ENCODE measurements around the gene FOXI2. TPM values are rescaled to one million over a fixed set of nuclear protein-coding genes. Genes with fewer than 3 reads are reported as not detected.

The FOXI2 gene
- total RNA-seq, 2 experiments from 2014 or later = not detected

DNA sequence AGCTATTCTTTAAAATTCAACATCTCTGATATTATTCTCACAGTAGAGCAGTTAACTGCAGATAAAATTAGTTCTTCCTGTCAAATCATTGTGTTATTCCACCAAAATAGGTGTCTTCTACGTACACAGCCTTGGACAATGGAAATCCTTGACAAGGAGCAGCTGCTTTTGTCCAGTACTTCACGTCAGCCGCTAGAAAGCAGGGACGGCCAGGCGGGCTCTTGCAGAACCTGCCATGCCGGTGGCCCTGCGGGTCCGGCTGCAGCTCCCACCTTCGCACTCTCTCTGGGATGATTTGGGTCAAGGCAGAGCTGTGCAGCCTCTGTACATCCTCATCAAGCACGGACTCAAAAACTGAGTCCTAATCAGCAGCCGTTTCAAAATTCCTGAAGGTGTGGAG lies 2.2 kb upstream of the FOXI2 start:
- no peak for DNase-seq
- intact Hi-C loops (cut with micrococcal nuclease) = no loop called here
- H3K27ac Mint-ChIP-seq = no peak overlapping the region
- no peaks in the 10 kb centered on the region for H3K36me3 Mint-ChIP-seq
- no peak overlapping the region for H3K4me3 Mint-ChIP-seq
- no peaks in the 10 kb centered on the region for H3K9me3 Mint-ChIP-seq
- ChIA-PET POLR2A (no interaction called here), CTCF (interaction anchor here (1.1 kb wide), 1 partner anchor 25 kb away, joined by 3 read pairs; no protein-coding TSS in a partner anchor)
- H3K27me3 Mint-ChIP-seq = peaks cover 31% of the 10 kb centered on the region
- no peaks in the 10 kb centered on the region for H3K4me1 Mint-ChIP-seq (ENCODE audit: low read depth)

DNA sequence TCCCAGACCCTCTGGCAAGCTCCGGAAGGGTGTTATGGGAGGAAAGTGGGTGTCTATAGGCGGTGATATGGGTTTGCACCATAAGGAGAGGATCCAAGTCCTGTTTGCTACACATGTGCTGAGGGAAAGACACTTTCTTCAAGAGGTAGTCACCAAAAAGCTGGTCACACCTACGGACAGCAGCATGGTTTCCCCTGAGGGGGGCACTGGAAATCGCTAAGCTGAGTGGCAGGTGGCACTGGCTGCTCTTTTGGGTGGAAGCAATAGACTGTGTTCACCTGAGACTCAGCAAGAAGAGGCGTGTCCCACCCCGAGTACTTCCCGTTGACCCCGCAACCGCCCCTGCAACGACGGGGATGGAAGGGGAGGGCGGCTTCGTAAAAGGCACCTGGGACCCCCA lies 1.8 kb upstream of the FOXI2 start:
- Mint-ChIP-seq H3K27ac (no peak overlapping the region), H3K36me3 (no peaks in the 10 kb centered on the region), H3K4me3 (no peak overlapping the region), H3K27me3 (peaks cover 31% of the 10 kb centered on the region), H3K4me1 (ENCODE audit: low read depth) (no peaks in the 10 kb centered on the region), H3K9me3 (no peaks in the 10 kb centered on the region)
- intact Hi-C loops (cut with micrococcal nuclease) = no loop called here
- no peak for DNase-seq
- ChIA-PET CTCF (interaction anchor here (1.1 kb wide), 1 partner anchor 25 kb away, joined by 3 read pairs; no protein-coding TSS in a partner anchor), POLR2A (no interaction called here)

- H3K4me3 Mint-ChIP-seq = no peak overlapping the region
- no peaks in the 10 kb centered on the region for H3K36me3 Mint-ChIP-seq
- H3K27me3 Mint-ChIP-seq = peaks cover 31% of the 10 kb centered on the region
- H3K4me1 Mint-ChIP-seq (ENCODE audit: low read depth) = no peaks in the 10 kb centered on the region
- intact Hi-C loops (cut with micrococcal nuclease) = no loop called here
- ChIA-PET POLR2A (no interaction called here), CTCF (no interaction called here)
- no peaks in the 10 kb centered on the region for H3K9me3 Mint-ChIP-seq
- H3K27ac Mint-ChIP-seq = no peak overlapping the region
- DNase-seq = no peak
Measured at GRCh38 chr10:127735723-127736221, 1.2 kb upstream of the FOXI2 start.

DNA sequence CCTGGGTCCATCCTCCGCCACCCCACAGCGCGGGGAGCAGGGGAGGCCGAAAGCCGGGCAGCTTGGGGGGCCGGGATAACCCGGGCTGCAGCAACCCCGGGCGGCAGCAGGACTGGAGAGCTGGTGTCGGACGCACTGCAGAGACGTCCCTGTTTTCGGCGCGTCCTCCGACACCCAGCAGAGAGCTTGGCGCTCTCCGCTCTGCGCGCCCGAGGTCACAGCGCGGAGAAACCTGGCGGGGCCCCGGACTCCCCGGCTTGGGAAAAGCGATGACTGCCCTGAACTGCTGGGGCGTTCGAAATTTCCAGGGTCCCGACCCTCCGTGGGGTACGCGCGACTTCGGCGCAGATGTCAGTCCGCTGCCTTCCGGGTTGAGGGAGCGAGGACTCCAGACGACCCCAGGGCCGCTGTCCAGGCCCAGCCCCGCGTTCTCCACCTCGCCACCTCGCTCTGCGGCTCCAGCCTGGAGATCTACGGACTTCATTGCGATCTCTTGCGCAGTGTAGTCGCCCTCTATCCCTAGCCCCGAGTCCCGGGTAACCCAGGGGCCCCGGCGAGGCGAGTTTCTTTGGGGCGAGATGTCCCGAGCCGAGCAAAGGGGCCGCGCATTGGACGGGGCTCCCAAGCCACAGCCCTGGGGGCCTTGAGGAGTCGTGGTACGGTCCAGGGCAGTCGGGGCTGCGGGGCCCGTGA lies 617 bp upstream of the FOXI2 start:
- Mint-ChIP-seq H3K4me1 (ENCODE audit: low read depth) (no peaks in the 10 kb centered on the region), H3K27ac (no peak overlapping the region), H3K36me3 (no peaks in the 10 kb centered on the region), H3K4me3 (no peak overlapping the region), H3K9me3 (no peaks in the 10 kb centered on the region), H3K27me3 (peaks cover 31% of the 10 kb centered on the region)
- ChIA-PET POLR2A (no interaction called here), CTCF (no interaction called here)
- DNase-seq = no peak
- intact Hi-C loops (cut with micrococcal nuclease) = no loop called here

GRCh38 chr10:127737563-127738511 lies 852 bp downstream of the FOXI2 start:
- peaks cover 31% of the 10 kb centered on the region for H3K27me3 Mint-ChIP-seq
- no peaks in the 10 kb centered on the region for H3K9me3 Mint-ChIP-seq
- H3K4me1 Mint-ChIP-seq (ENCODE audit: low read depth) = no peaks in the 10 kb centered on the region
- CTCF ChIA-PET = no interaction called here
- H3K4me3 Mint-ChIP-seq = no peak overlapping the region
- no peak for DNase-seq
- intact Hi-C loops (cut with micrococcal nuclease) = no loop called here
- H3K36me3 Mint-ChIP-seq = no peaks in the 10 kb centered on the region
- POLR2A ChIA-PET = no interaction called here
- no peak overlapping the region for H3K27ac Mint-ChIP-seq

GRCh38 chr10:127738512-127739424 lies 1.8 kb downstream of the FOXI2 start:
- Mint-ChIP-seq H3K27ac (no peak overlapping the region), H3K9me3 (no peaks in the 10 kb centered on the region), H3K36me3 (no peaks in the 10 kb centered on the region), H3K4me1 (ENCODE audit: low read depth) (no peaks in the 10 kb centered on the region), H3K4me3 (no peak overlapping the region), H3K27me3 (peaks cover 26% of the 10 kb centered on the region)
- CTCF ChIA-PET = no interaction called here
- no peak for DNase-seq
- intact Hi-C loops (cut with micrococcal nuclease) = no loop called here
- POLR2A ChIA-PET = no interaction called here

DNA sequence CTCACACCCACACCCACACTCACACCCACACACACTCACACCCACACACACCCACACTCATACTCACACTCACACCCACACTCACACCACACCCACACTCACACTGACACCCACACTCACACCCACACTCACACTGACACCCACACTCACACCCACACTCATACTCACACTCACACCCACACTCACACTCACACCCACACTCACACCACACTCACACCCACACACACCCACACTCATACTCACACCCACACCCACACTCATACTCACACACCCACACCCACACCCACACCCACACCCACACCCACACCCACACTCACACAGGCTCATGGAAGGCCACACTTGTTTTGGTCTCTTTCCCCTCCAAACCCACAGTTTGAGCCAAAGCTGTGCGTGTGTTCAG lies 2.9 kb downstream of the FOXI2 start:
- Mint-ChIP-seq H3K4me3 (no peak overlapping the region), H3K27ac (no peak overlapping the region), H3K9me3 (no peaks in the 10 kb centered on the region), H3K27me3 (peaks cover 21% of the 10 kb centered on the region), H3K36me3 (no peaks in the 10 kb centered on the region), H3K4me1 (ENCODE audit: low read depth) (no peaks in the 10 kb centered on the region)
- no peak for DNase-seq
- POLR2A ChIA-PET = no interaction called here
- CTCF ChIA-PET = no interaction called here
- intact Hi-C loops (cut with micrococcal nuclease) = no loop called here

DNA sequence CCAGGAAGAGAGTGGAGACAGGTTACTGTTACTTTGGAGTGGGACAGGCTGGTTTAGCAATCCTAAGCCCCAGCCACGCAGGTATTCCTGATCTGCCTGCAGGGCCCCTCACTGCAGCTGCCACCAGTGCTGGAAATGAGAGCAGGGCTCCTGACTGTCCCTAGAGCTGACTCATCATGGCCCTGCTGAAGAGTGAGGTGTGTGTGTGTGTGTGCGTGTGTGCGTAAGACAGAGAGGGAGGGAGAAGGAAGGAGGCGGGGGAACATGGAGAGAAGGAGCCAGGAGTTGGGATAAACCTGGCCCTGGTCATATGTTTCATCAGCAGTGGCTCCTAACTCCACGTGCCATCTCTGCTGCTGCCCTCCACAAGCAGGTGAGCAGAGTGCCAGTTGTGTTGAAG lies 3.6 kb downstream of the FOXI2 start:
- H3K27me3 Mint-ChIP-seq = peaks cover 14% of the 10 kb centered on the region
- H3K4me3 Mint-ChIP-seq = no peak overlapping the region
- ChIA-PET CTCF (no interaction called here), POLR2A (no interaction called here)
- no peak overlapping the region for H3K27ac Mint-ChIP-seq
- no peaks in the 10 kb centered on the region for H3K36me3 Mint-ChIP-seq
- H3K9me3 Mint-ChIP-seq = no peaks in the 10 kb centered on the region
- H3K4me1 Mint-ChIP-seq (ENCODE audit: low read depth) = no peaks in the 10 kb centered on the region
- no peak for DNase-seq
- intact Hi-C loops (cut with micrococcal nuclease) = no loop called here

DNA sequence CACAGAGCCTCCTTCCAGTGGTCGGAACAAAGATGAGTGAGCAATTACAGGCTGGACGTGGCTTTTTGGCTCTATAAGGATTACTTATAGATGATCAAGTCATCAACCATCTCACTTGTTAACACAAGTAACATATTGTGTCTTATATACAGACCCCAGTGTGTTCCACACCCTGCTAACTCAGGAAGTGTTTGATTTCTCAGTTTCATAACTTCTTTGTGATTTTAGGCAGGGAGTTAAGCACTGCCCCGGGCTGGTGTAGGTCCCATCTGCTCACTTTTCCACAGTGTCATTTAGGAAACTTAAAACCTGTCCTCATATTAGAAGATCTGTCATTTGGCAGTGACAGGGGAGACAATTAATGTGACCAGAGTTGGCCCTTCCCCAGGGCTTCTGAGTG lies 6.2 kb downstream of the FOXI2 start:
- H3K4me3 Mint-ChIP-seq = no peak overlapping the region
- no peaks in the 10 kb centered on the region for H3K36me3 Mint-ChIP-seq
- no peaks in the 10 kb centered on the region for H3K9me3 Mint-ChIP-seq
- intact Hi-C loops (cut with micrococcal nuclease) = no loop called here
- peaks cover 2% of the 10 kb centered on the region for H3K27me3 Mint-ChIP-seq
- ChIA-PET CTCF (no interaction called here), POLR2A (no interaction called here)
- no peak for DNase-seq
- no peaks in the 10 kb centered on the region for H3K4me1 Mint-ChIP-seq (ENCODE audit: low read depth)
- no peak overlapping the region for H3K27ac Mint-ChIP-seq

DNA sequence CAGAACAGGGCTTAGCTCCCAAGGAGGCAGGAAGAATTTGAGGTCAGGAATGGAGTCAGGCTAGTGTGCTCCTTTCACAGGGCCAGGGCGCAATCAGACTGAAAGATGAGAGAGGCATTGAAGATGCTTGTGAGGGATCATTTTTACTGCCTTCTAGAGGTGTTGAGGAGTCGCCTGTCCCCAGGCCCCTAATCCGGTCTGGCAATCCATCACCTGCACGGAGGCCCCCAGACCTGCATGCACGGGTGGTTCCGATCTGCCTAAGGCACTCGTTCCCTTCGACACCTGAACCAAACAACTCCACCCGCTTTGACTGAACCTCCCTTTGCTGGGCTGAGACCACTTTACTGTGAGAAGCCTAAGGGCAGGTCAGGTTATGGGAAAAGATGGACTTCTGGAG lies 8.0 kb downstream of the FOXI2 start:
- no peak overlapping the region for H3K27ac Mint-ChIP-seq
- no peak overlapping the region for H3K4me3 Mint-ChIP-seq

DNA sequence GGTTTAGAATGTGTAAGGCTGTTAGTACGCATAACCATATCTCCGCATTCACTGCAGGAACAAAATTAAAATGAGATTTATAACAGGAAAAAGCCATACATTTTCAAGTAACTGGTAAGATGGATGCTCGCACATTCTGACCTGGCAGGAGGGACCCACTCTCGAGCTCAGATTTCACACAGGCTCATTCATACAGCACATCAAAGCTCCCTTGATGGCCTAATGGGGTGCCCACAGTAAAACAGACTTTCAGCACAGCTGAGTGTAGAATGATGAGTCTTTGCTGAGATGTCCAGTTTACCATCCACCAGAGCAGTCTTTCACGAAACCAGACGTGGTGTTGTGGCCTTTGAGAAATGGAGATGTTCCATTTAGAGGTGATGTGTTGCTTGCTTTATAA lies 8.9 kb downstream of the FOXI2 start:
- H3K9me3 Mint-ChIP-seq = peaks cover 6% of the 10 kb centered on the region
- H3K36me3 Mint-ChIP-seq = no peaks in the 10 kb centered on the region
- H3K27me3 Mint-ChIP-seq = no peaks in the 10 kb centered on the region
- H3K27ac Mint-ChIP-seq = no peak overlapping the region
- H3K4me3 Mint-ChIP-seq = no peak overlapping the region
- intact Hi-C loops (cut with micrococcal nuclease) = no loop called here
- H3K4me1 Mint-ChIP-seq (ENCODE audit: low read depth) = no peaks in the 10 kb centered on the region
- ChIA-PET CTCF (no interaction called here), POLR2A (no interaction called here)
- DNase-seq = no peak

More for the DNA sequence above, 8.0 kb downstream of the FOXI2 start:
- no peaks in the 10 kb centered on the region for H3K36me3 Mint-ChIP-seq
- DNase-seq = no peak
- no peaks in the 10 kb centered on the region for H3K27me3 Mint-ChIP-seq
- H3K4me1 Mint-ChIP-seq (ENCODE audit: low read depth) = no peaks in the 10 kb centered on the region
- POLR2A ChIA-PET = no interaction called here
- peaks cover 6% of the 10 kb centered on the region for H3K9me3 Mint-ChIP-seq
- intact Hi-C loops (cut with micrococcal nuclease) = no loop called here
- CTCF ChIA-PET = no interaction called here

DNA sequence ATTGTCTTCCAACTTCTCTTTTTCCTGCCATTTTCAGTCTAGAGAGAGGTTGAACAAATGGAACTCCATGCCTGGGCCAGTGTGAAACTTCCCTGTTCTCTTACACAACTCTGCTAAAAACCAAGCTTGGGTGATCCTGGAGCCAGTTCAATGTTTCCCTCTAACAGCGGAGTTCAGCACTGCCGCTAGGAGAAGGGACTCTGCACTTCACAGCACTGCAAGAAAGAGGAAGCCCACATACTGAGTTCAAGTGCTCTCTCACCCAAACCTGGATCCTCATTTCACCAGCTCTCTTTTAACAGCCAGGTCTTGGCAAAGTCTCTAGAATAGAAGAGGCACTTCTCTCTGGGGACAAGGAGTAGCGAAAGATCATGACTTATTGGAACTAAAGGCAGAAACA lies 18.8 kb downstream of the FOXI2 start:
- DNase-seq = no peak
- intact Hi-C loops (cut with micrococcal nuclease) = no loop called here
- Mint-ChIP-seq H3K4me1 (ENCODE audit: low read depth) (no peaks in the 10 kb centered on the region), H3K27me3 (no peaks in the 10 kb centered on the region), H3K4me3 (no peak overlapping the region), H3K9me3 (no peaks in the 10 kb centered on the region), H3K36me3 (no peaks in the 10 kb centered on the region), H3K27ac (no peak overlapping the region)
- ChIA-PET POLR2A (no interaction called here), CTCF (no interaction called here)
